ENCODE data around the gene GPR85.

Gene GPR85

GRCh38 chr7:113094517-113095249 lies 8.1 kb upstream of the GPR85 start:
- H3K4me3 ChIP-seq (ENCODE audit: low read depth, low read length): no peak overlapping the region
- no peak for TF ChIP-seq CTCF (IDR thresholded peaks at IDR 0.05; ENCODE audit: low read depth, low read length)
- in situ Hi-C loops (cut with HindIII; ENCODE audit: low sequenced_read_pairs): no loop called here
- DNase-seq (ENCODE audit: low read depth, low spot score): no peak

GRCh38 chr7:113093561-113093960 lies 6.9 kb upstream of the GPR85 start:
- in situ Hi-C loops (cut with HindIII; ENCODE audit: low sequenced_read_pairs): no loop called here
- H3K4me3 ChIP-seq (ENCODE audit: low read depth, low read length): no peak overlapping the region
- no peak for DNase-seq (ENCODE audit: low read depth, low spot score)
- no peak for TF ChIP-seq CTCF (IDR thresholded peaks at IDR 0.05; ENCODE audit: low read depth, low read length)

- TF ChIP-seq CTCF (IDR thresholded peaks at IDR 0.05; ENCODE audit: low read depth, low read length): no peak
- H3K4me3 ChIP-seq (ENCODE audit: low read depth, low read length): no peak overlapping the region
- in situ Hi-C loops (cut with HindIII; ENCODE audit: low sequenced_read_pairs): no loop called here
- DNase-seq (ENCODE audit: low read depth, low spot score): no peak
Observed at GRCh38 chr7:113092762-113093161, 6.1 kb upstream of the GPR85 start.

- TF ChIP-seq CTCF (IDR thresholded peaks at IDR 0.05; ENCODE audit: low read depth, low read length): no peak
- peak; percentile 88 for DNase-seq (ENCODE audit: low read depth, low spot score)
- peak overlapping the region; percentile 55 for H3K4me3 ChIP-seq (ENCODE audit: low read depth, low read length)
- in situ Hi-C loops (cut with HindIII; ENCODE audit: low sequenced_read_pairs): no loop called here
Observed at GRCh38 chr7:113087071-113087998, 708 bp upstream of the GPR85 start.

GRCh38 chr7:113085781-113086390 lies 741 bp downstream of the GPR85 start:
- peak; percentile 40 for DNase-seq (ENCODE audit: low read depth, low spot score)

More at GRCh38 chr7:113085781-113086390, 741 bp downstream of the GPR85 start:
- peak overlapping the region; percentile 55 for H3K4me3 ChIP-seq (ENCODE audit: low read depth, low read length)
- TF ChIP-seq CTCF (IDR thresholded peaks at IDR 0.05; ENCODE audit: low read depth, low read length): no peak
- in situ Hi-C loops (cut with HindIII; ENCODE audit: low sequenced_read_pairs): no loop called here
